WI38 (cell line): Measurements from ENCODE around the gene POMGNT1.
A peak's percentile ranks its signal among the peaks of the same experiment; 100 is the strongest.

Experiments used
- H3K4me3 ChIP-seq: 2 replicates; pipeline ENCODE4 v1.5.1; 2011; ENCODE audit warnings: low read depth, mild to moderate bottlenecking, control low read depth, low read length
- TF ChIP-seq, protein P1 (sequence below): IDR thresholded peaks from 2 replicates; pipeline ENCODE4 v1.5.1; 2012; ENCODE audit warnings: low read depth, mild to moderate bottlenecking, control low read depth, low read length

The POMGNT1 gene

DNA sequence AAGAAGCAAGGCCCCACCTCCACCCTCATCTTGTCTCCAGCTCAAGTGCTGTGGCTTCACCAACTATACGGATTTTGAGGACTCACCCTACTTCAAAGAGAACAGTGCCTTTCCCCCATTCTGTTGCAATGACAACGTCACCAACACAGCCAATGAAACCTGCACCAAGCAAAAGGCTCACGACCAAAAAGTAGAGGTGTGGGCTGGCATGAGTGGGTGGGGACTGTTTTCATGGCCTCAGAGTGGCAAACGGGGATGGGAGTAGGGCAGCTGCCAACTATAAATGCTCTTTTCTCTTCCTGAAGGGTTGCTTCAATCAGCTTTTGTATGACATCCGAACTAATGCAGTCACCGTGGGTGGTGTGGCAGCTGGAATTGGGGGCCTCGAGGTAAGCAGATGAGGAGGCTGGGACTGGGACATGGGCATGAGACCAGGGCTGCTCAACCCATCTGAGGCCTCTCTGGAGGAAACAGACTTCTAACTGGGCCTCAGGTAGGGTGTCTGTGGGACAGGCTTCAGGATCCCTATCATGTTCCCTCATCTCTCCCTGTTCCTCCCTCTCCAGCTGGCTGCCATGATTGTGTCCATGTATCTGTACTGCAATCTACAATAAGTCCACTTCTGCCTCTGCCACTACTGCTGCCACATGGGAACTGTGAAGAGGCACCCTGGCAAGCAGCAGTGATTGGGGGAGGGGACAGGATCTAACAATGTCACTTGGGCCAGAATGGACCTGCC is 13.1 kb downstream of the POMGNT1 start:
- no peak overlapping the region for H3K4me3 ChIP-seq
- TF ChIP-seq, protein P1, sequence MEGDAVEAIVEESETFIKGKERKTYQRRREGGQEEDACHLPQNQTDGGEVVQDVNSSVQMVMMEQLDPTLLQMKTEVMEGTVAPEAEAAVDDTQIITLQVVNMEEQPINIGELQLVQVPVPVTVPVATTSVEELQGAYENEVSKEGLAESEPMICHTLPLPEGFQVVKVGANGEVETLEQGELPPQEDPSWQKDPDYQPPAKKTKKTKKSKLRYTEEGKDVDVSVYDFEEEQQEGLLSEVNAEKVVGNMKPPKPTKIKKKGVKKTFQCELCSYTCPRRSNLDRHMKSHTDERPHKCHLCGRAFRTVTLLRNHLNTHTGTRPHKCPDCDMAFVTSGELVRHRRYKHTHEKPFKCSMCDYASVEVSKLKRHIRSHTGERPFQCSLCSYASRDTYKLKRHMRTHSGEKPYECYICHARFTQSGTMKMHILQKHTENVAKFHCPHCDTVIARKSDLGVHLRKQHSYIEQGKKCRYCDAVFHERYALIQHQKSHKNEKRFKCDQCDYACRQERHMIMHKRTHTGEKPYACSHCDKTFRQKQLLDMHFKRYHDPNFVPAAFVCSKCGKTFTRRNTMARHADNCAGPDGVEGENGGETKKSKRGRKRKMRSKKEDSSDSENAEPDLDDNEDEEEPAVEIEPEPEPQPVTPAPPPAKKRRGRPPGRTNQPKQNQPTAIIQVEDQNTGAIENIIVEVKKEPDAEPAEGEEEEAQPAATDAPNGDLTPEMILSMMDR: no peak

DNA sequence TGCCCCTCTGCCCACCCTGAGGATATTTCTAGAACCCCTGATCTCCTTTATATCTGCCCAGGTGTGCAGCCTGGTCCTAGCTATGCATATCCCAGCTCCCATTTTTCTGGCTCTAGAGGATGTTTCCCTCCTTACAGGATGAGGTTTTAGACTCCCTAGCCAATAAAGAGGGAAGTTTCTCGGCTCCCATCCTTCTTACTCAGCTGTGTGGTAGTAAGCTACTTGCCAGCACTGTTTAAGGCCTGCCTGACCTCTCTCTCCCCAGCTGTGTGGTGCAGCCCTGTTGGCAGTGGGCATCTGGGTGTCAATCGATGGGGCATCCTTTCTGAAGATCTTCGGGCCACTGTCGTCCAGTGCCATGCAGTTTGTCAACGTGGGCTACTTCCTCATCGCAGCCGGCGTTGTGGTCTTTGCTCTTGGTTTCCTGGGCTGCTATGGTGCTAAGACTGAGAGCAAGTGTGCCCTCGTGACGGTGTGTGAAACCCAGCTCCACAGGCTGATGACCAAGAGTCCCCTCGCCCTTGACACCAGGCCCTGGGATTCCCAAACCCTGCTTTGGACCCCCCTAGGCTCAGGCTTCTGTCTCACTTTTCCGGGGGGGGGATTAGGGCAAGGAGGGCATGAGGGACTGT is 14.2 kb downstream of the POMGNT1 start:
- no peak overlapping the region for H3K4me3 ChIP-seq
- TF ChIP-seq, protein P1: no peak

DNA sequence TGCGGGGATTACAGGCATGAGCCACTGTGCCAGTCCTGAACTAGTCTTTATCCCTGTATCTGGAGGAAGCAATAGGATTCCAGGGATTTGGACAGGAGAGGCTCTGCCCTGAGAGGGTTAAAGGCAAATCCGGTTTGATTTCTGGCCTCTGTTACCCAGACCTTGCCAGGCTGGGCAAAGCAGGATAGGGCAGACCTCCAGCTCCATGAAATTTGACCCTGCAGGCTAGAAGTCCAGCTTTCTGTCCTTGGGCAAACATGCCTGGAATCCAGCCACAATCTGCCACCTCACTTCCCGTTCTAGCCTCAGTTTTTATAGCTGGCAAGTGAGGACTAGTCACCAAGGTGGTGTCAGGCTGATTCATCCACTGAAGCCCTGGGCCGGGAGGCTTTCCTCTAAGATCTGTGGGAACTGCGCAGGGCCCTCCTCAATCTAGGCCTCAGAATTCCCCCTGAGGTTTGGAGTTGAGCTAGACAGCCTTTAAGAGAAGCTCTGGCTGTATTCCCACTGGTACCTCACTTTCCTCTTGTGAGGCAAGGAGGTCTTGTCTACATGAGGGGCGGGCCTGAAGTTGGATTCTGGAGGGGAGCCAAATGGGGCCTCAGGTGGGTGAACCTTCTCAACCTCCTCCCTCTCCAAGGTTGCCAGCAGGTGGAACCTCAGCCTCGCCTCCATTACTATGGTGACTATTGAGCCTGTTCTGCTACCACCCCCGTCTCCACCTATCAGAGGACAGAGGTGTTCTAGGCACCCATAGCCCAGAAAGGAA is 15.0 kb downstream of the POMGNT1 start:
- no peak overlapping the region for H3K4me3 ChIP-seq
- TF ChIP-seq, protein P1: no peak

DNA sequence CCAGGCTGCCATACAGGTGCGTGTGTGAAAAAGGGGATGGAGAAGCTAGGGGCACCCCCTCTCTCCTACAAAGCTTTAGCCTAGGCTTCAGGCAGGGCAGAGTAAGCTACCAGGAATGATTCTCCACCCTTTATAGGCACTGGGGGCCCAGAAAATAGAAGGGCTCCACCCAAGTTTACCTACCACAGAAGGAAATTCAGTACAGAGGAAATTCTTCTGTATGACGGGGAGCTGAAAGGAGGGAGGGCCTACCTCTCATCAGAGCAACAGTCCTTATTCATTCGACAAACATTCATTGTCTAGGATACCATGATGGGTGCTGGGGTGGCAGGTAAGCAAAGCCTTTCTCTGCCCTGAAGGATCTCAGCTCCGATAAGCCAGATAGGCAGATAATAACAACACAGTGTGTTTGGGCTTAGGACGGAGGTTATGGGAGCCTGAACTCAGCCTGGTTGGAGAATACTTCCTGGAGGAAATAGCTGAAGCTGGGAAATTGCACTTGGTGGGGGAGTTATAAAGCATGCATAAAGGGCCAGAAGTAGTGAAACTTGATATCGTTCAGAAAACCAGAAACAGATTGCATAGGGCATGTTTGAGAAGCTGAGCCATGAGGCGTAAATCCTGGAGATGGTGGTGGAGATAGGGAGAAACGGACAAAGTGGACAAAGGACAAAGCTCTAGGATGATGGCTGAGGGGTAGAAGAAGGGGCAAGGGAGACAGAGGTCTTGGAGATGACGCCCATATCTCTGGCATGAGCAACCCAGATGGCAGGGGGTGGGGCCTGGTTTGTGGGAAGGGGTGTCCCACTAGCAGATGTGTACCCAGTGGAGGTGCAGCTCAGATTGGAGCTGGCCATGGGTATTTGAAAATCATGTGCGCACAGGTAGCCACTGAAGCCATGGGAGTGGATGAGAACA is 16.6 kb downstream of the POMGNT1 start:
- no peak overlapping the region for H3K4me3 ChIP-seq
- TF ChIP-seq, protein P1: no peak

DNA sequence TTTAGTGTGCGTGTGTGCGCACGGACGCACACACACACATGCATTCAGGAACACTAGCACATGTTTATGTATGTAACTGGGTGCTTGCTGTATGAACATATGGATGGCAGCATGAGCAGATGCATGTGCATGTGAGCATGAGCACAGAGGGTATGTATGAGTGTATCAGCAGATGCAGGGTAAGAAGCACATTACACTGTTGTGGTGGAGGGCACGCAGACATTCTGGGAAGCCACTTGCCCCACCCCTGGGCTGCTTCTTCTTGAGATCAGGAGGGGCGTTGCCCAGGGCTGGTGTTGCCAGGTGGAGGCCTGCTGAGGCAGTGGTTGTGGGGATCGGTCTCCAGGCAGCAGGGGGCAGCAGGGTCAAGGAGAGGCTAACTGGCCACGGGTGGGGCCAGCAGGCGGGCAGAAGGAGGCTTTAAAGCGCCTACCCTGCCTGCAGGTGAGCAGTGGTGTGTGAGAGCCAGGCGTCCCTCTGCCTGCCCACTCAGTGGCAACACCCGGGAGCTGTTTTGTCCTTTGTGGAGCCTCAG is 18.1 kb downstream of the POMGNT1 start:
- H3K4me3 ChIP-seq: no peak overlapping the region
- TF ChIP-seq, protein P1: no peak

DNA sequence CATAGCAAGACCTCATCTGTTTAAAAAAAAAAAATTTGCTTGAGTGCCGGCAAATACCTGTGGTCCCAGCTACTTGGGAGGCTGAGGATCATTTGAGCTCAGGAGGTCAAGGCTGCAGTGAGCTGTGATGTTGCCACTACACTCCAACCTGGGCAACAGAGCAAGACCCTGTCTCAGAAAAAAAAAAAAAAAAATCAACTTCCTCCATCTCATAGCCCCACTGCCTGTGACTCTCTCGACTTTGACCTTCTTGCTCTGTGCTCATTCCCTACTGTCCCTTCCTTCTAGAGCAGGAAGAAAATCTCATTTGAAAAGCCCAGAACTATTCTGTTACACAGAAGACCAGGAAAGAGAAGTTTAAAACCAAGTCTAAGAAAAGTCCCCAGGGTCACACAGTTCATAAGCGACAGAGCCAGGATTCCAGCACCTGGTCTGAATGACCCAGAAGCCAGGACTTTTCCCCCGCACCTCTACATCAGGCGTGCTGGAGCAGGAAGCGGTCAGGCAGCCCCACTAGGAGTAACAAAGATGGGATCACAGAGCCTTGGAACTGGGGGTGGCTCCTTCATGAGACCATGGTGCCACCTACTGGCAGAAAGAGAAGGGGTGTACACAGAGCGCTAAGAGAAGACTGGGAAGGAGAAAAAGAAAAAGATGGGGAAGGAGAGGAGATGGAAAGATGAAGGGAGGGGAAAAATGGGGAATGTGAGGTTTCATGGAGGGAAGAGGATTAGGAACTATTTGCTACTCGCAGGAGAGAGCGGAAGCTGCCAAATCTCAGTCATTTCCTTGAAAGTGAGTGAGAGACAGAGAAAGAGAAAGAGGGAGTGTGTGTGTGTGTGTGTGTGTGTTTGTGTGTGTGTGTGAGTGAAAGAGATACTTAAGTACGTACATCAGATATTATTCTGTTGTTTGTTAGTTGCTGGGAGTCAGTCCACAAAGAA is 18.8 kb downstream of the POMGNT1 start:
- H3K4me3 ChIP-seq: no peak overlapping the region
- TF ChIP-seq, protein P1: peak; percentile 91
